ENCODE measurements around the gene NDUFS2.

The NDUFS2 gene

DNA sequence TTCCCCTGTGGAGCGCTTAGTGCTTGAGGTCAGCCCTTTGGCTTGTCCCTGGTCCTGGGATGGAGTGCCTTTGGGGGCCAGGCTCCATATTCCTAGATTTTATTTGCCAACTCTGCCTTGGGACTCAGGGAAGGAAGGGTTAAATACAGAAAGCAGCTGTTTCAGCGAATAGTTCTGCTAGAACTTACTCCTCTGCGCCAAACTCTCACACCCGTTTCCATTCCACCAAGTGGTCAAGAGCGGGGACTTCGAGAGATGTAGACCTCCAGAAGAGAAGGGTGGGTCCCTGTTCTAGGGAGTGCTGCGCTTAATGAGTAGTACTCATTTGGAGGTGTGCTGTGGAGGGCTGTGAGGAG, 23.0 kb downstream of the NDUFS2 start:
- Histone ChIP-seq H3K27me3 (replicated peaks; ENCODE audit: control insufficient read depth, insufficient read depth, low read length) (no peaks in the 10 kb centered on the region), H3K4me3 (replicated peaks; ENCODE audit: low read depth, low read length) (no peak overlapping the region), H3K36me3 (ENCODE audit: control insufficient read depth, insufficient read depth, low read length) (peaks cover 11% of the 10 kb centered on the region)
- DNase-seq (ENCODE audit: extremely low read depth, insufficient read length): no peak
- TF ChIP-seq, protein P1, sequence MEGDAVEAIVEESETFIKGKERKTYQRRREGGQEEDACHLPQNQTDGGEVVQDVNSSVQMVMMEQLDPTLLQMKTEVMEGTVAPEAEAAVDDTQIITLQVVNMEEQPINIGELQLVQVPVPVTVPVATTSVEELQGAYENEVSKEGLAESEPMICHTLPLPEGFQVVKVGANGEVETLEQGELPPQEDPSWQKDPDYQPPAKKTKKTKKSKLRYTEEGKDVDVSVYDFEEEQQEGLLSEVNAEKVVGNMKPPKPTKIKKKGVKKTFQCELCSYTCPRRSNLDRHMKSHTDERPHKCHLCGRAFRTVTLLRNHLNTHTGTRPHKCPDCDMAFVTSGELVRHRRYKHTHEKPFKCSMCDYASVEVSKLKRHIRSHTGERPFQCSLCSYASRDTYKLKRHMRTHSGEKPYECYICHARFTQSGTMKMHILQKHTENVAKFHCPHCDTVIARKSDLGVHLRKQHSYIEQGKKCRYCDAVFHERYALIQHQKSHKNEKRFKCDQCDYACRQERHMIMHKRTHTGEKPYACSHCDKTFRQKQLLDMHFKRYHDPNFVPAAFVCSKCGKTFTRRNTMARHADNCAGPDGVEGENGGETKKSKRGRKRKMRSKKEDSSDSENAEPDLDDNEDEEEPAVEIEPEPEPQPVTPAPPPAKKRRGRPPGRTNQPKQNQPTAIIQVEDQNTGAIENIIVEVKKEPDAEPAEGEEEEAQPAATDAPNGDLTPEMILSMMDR (IDR thresholded peaks at IDR 0.05; ENCODE audit: insufficient read depth, low read length, poor library complexity, severe bottlenecking): no peak

DNA sequence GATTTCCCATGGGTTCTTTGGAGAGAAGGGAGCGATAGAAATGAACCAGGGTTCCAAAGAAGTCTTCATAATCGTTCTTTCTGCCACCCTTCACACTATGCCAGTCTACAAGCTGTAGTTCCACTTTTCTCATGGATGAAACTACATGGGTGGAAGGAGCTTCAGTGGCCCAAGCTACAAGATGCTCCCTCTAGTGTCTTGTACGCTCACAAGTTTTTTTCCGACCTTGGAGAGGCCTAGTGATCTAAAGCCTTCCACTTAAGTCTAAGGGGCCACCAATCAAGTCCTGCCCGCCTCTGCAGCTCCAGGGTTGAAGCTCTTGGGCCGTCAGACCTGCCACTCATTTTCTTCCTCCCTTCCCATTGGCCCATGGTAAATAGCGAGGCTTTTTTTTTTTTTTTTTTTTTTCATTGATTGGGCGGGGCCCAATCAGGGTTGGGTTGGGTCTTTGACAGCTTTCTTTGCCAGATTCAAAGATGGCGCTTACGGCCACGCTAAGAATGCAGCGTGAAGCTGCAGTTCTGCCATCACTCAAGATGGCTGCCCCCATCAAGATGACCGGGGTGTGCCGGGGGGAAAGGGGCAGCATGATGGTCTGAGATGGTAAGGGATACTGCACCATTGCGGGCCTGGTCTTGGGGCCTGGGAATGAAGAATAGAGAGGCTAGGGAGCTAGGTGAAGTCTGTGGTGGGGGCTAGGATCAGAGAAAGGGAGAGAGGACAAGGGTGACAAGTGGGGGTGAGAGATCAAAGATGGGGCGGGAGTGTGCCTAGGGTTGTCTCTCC, 23.6 kb downstream of the NDUFS2 start, which contains the start of gene TOMM40L:
TOMM40L (plus strand) TSS at position 527 of the 786 bp plus-strand sequence. CDS start 430 bp downstream, outside the sequence.
- H3K36me3 ChIP-seq (ENCODE audit: control insufficient read depth, insufficient read depth, low read length): peaks cover 12% of the 10 kb centered on the region
- TF ChIP-seq, protein P1 (IDR thresholded peaks at IDR 0.05; ENCODE audit: insufficient read depth, low read length, poor library complexity, severe bottlenecking): peak; percentile 74
- no peaks in the 10 kb centered on the region for H3K27me3 ChIP-seq (replicated peaks; ENCODE audit: control insufficient read depth, insufficient read depth, low read length)
- DNase-seq (ENCODE audit: extremely low read depth, insufficient read length): peak; percentile 84
- peak within 1 kb of the TSS; percentile 77 for H3K4me3 ChIP-seq (replicated peaks; ENCODE audit: low read depth, low read length)

DNA sequence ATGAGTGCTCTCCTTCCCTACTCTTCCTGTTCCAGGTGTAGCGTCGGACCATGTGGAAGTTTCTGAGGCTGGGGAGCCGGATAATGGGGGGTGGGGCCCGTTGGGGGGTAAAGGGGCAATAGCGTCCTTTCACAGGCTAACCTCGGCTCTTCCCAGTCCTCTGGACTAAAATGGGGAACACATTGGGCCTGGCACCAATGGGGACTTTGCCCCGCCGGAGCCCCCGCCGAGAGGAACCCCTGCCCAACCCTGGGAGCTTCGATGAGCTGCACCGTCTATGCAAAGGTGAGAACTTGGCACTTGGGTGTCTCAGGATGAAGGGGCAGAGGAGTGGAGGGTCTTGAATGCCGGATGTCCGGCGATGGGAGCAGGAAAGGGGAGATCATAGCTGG, 24.1 kb downstream of the NDUFS2 start:
- DNase-seq (ENCODE audit: extremely low read depth, insufficient read length): peak; percentile 34
- Histone ChIP-seq H3K36me3 (ENCODE audit: control insufficient read depth, insufficient read depth, low read length) (peaks cover 12% of the 10 kb centered on the region), H3K4me3 (replicated peaks; ENCODE audit: low read depth, low read length) (peak overlapping the region; percentile 77), H3K27me3 (replicated peaks; ENCODE audit: control insufficient read depth, insufficient read depth, low read length) (no peaks in the 10 kb centered on the region)
- TF ChIP-seq, protein P1 (IDR thresholded peaks at IDR 0.05; ENCODE audit: insufficient read depth, low read length, poor library complexity, severe bottlenecking): no peak

DNA sequence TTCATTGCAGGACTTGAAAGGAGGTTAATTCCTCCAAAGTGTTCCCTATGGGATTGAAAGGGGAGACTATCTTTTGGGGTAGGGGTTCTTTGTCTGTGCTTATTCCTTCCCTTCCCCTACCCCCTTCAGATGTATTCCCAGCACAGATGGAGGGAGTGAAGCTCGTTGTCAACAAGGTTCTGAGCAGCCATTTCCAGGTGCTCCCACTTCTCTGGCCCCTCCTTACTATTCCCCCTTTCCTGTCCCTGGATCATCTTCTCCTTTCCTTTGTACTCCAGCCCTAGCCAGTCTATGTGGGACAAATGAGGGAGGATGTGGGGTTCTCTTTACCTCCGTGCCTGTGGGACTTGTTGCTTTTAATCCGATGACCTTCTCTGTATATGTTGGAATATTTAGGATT, 24.6 kb downstream of the NDUFS2 start:
- H3K36me3 ChIP-seq (ENCODE audit: control insufficient read depth, insufficient read depth, low read length): peaks cover 12% of the 10 kb centered on the region
- no peak for DNase-seq (ENCODE audit: extremely low read depth, insufficient read length)

DNA sequence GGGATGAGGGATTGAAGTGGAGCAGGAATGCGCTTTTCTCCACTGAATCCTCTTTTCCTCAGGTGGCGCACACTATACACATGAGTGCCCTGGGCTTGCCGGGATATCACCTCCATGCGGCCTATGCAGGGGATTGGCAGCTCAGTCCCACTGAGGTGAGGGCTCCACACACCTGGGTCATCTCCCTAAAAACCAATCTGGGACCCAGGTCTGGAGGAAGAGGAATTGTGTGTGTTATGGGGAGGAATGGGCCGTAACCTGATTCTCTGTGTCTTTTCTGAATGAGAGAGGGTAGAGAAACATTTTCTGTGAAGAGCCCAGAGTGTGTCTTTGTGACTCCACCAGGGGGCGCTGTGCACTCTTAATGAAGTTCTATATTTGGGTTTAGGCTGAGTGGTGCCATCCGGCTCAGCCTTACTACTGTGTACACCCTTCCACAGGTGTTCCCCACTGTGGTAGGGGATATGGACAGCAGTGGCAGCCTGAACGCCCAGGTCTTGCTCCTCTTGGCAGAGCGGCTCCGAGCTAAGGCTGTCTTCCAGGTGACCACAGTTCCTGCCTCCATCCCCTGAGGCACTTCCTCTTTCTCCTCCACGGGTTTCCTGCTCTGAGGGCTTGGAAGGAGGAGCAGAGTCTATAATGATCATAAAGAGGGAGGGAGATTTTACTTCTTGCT, 25.2 kb downstream of the NDUFS2 start:
- TF ChIP-seq, protein P1 (IDR thresholded peaks at IDR 0.05; ENCODE audit: insufficient read depth, low read length, poor library complexity, severe bottlenecking): peak; percentile 69
- no peaks in the 10 kb centered on the region for H3K27me3 ChIP-seq (replicated peaks; ENCODE audit: control insufficient read depth, insufficient read depth, low read length)
- DNase-seq (ENCODE audit: extremely low read depth, insufficient read length): peak; percentile 64
- H3K4me3 ChIP-seq (replicated peaks; ENCODE audit: low read depth, low read length): peak overlapping the region; percentile 77
- peaks cover 12% of the 10 kb centered on the region for H3K36me3 ChIP-seq (ENCODE audit: control insufficient read depth, insufficient read depth, low read length)

More for the DNA sequence above, 24.6 kb downstream of the NDUFS2 start:
- H3K27me3 ChIP-seq (replicated peaks; ENCODE audit: control insufficient read depth, insufficient read depth, low read length): no peaks in the 10 kb centered on the region
- peak overlapping the region; percentile 77 for H3K4me3 ChIP-seq (replicated peaks; ENCODE audit: low read depth, low read length)
- TF ChIP-seq, protein P1 (IDR thresholded peaks at IDR 0.05; ENCODE audit: insufficient read depth, low read length, poor library complexity, severe bottlenecking): no peak

Data from GM06990 (cell line).